ENCODE results near the gene GTF3C6.
"Not testable (repeated sequence)": the region's sequence is repeated elsewhere in the genome, so short reads cannot be mapped to it uniquely, and the experiment has no call there.

Gene GTF3C6

GRCh38 chr6:110980227-110980626 lies 21.7 kb downstream of the GTF3C6 start:
- Histone ChIP-seq H3K9ac (ENCODE audit: low read depth, low read length) (no peak overlapping the region), H3K27ac (ENCODE audit: low read depth, low read length) (no peak overlapping the region), H3K4me1 (ENCODE audit: insufficient read depth, low read length) (peaks cover 6% of the 10 kb centered on the region), H3K36me3 (ENCODE audit: insufficient read depth, low read length) (peaks cover 6% of the 10 kb centered on the region), H3K9me3 (ENCODE audit: insufficient read depth, low read depth, low read length) (peaks cover 3% of the 10 kb centered on the region; the same call in 1 of the 2 replicates), H3K4me3 (ENCODE audit: low read length) (no peak overlapping the region), H3K27me3 (ENCODE audit: insufficient read depth, low read length) (no peaks in the 10 kb centered on the region)
- WGBS: 95% methylated on average over 5 of the region's 5 CpGs

- peaks cover 3% of the 10 kb centered on the region; the same call in 1 of the 2 replicates for H3K9me3 ChIP-seq (ENCODE audit: insufficient read depth, low read depth, low read length)
- H3K9ac ChIP-seq (ENCODE audit: low read depth, low read length): no peak overlapping the region
- WGBS: 90% methylated on average over 9 of the region's 9 CpGs
- H3K27ac ChIP-seq (ENCODE audit: low read depth, low read length): no peak overlapping the region
- H3K4me3 ChIP-seq (ENCODE audit: low read length): peak overlapping the region; percentile 97
- H3K36me3 ChIP-seq (ENCODE audit: insufficient read depth, low read length): peaks cover 9% of the 10 kb centered on the region
- H3K4me1 ChIP-seq (ENCODE audit: insufficient read depth, low read length): peaks cover 6% of the 10 kb centered on the region
- no peaks in the 10 kb centered on the region for H3K27me3 ChIP-seq (ENCODE audit: insufficient read depth, low read length)
Measured at GRCh38 chr6:110980648-110981047, 22.1 kb downstream of the GTF3C6 start.

GRCh38 chr6:110981202-110981600 lies 22.7 kb downstream of the GTF3C6 start:
- peak overlapping the region; percentile 98 for H3K9ac ChIP-seq (ENCODE audit: low read depth, low read length)
- 22% methylated on average over 6 of the region's 9 CpGs for WGBS
- H3K27me3 ChIP-seq (ENCODE audit: insufficient read depth, low read length): no peaks in the 10 kb centered on the region
- peaks cover 14% of the 10 kb centered on the region for H3K36me3 ChIP-seq (ENCODE audit: insufficient read depth, low read length)
- H3K9me3 ChIP-seq (ENCODE audit: insufficient read depth, low read depth, low read length): peaks cover 3% of the 10 kb centered on the region; the same call in 1 of the 2 replicates
- H3K27ac ChIP-seq (ENCODE audit: low read depth, low read length): peak overlapping the region; percentile 1; the same call in 1 of the 2 replicates
- H3K4me1 ChIP-seq (ENCODE audit: insufficient read depth, low read length): peaks cover 6% of the 10 kb centered on the region
- H3K4me3 ChIP-seq (ENCODE audit: low read length): peak overlapping the region; percentile 97

GRCh38 chr6:110990840-110991576 lies 32.5 kb downstream of the GTF3C6 start:
- Histone ChIP-seq H3K9ac (ENCODE audit: low read depth, low read length) (no peak overlapping the region), H3K4me1 (ENCODE audit: insufficient read depth, low read length) (no peaks in the 10 kb centered on the region), H3K36me3 (ENCODE audit: insufficient read depth, low read length) (peaks cover 91% of the 10 kb centered on the region), H3K27ac (ENCODE audit: low read depth, low read length) (no peak overlapping the region), H3K9me3 (ENCODE audit: insufficient read depth, low read depth, low read length) (no peaks in the 10 kb centered on the region), H3K4me3 (ENCODE audit: low read length) (no peak overlapping the region), H3K27me3 (ENCODE audit: insufficient read depth, low read length) (no peaks in the 10 kb centered on the region)
- WGBS: 94% methylated on average over 9 of the region's 11 CpGs

- Histone ChIP-seq H3K27ac (ENCODE audit: low read depth, low read length) (no peak overlapping the region), H3K4me3 (ENCODE audit: low read length) (no peak overlapping the region), H3K27me3 (ENCODE audit: insufficient read depth, low read length) (no peaks in the 10 kb centered on the region), H3K9me3 (ENCODE audit: insufficient read depth, low read depth, low read length) (no peaks in the 10 kb centered on the region), H3K36me3 (ENCODE audit: insufficient read depth, low read length) (peaks cover 95% of the 10 kb centered on the region), H3K9ac (ENCODE audit: low read depth, low read length) (no peak overlapping the region), H3K4me1 (ENCODE audit: insufficient read depth, low read length) (no peaks in the 10 kb centered on the region)
- 95% methylated on average over 9 of the region's 9 CpGs for WGBS
Measured at GRCh38 chr6:110996691-110997090, 38.2 kb downstream of the GTF3C6 start.

GRCh38 chr6:110999634-111000270 lies 41.2 kb downstream of the GTF3C6 start:
- Histone ChIP-seq H3K4me1 (ENCODE audit: insufficient read depth, low read length) (no peaks in the 10 kb centered on the region), H3K36me3 (ENCODE audit: insufficient read depth, low read length) (peaks cover 95% of the 10 kb centered on the region), H3K4me3 (ENCODE audit: low read length) (no peak overlapping the region), H3K9me3 (ENCODE audit: insufficient read depth, low read depth, low read length) (no peaks in the 10 kb centered on the region), H3K9ac (ENCODE audit: low read depth, low read length) (no peak overlapping the region), H3K27ac (ENCODE audit: low read depth, low read length) (no peak overlapping the region), H3K27me3 (ENCODE audit: insufficient read depth, low read length) (no peaks in the 10 kb centered on the region)
- 89% methylated on average over 2 of the region's 2 CpGs for WGBS

GRCh38 chr6:111002350-111002749 lies 43.8 kb downstream of the GTF3C6 start:
- no peak overlapping the region for H3K9ac ChIP-seq (ENCODE audit: low read depth, low read length)
- H3K27ac ChIP-seq (ENCODE audit: low read depth, low read length): no peak overlapping the region
- H3K4me3 ChIP-seq (ENCODE audit: low read length): no peak overlapping the region
- no peaks in the 10 kb centered on the region for H3K27me3 ChIP-seq (ENCODE audit: insufficient read depth, low read length)
- H3K36me3 ChIP-seq (ENCODE audit: insufficient read depth, low read length): peaks cover 93% of the 10 kb centered on the region
- H3K4me1 ChIP-seq (ENCODE audit: insufficient read depth, low read length): no peaks in the 10 kb centered on the region
- no peaks in the 10 kb centered on the region for H3K9me3 ChIP-seq (ENCODE audit: insufficient read depth, low read depth, low read length)
- WGBS: 94% methylated on average over 3 of the region's 3 CpGs

- H3K4me3 ChIP-seq (ENCODE audit: low read length): no peak overlapping the region
- H3K9me3 ChIP-seq (ENCODE audit: insufficient read depth, low read depth, low read length): peaks cover 15% of the 10 kb centered on the region
- 97% methylated on average over 2 of the region's 2 CpGs for WGBS
- H3K9ac ChIP-seq (ENCODE audit: low read depth, low read length): no peak overlapping the region
- no peak overlapping the region for H3K27ac ChIP-seq (ENCODE audit: low read depth, low read length)
- peaks cover 87% of the 10 kb centered on the region for H3K36me3 ChIP-seq (ENCODE audit: insufficient read depth, low read length)
- no peaks in the 10 kb centered on the region for H3K27me3 ChIP-seq (ENCODE audit: insufficient read depth, low read length)
- no peaks in the 10 kb centered on the region for H3K4me1 ChIP-seq (ENCODE audit: insufficient read depth, low read length)
Measured at GRCh38 chr6:111011360-111012142, 53.0 kb downstream of the GTF3C6 start.

- WGBS: 98% methylated on average over 2 of the region's 2 CpGs
- no peaks in the 10 kb centered on the region for H3K4me1 ChIP-seq (ENCODE audit: insufficient read depth, low read length)
- peaks cover 15% of the 10 kb centered on the region for H3K9me3 ChIP-seq (ENCODE audit: insufficient read depth, low read depth, low read length)
- H3K27ac ChIP-seq (ENCODE audit: low read depth, low read length): no peak overlapping the region
- H3K4me3 ChIP-seq (ENCODE audit: low read length): no peak overlapping the region
- H3K9ac ChIP-seq (ENCODE audit: low read depth, low read length): no peak overlapping the region
- H3K36me3 ChIP-seq (ENCODE audit: insufficient read depth, low read length): peaks cover 84% of the 10 kb centered on the region
- no peaks in the 10 kb centered on the region for H3K27me3 ChIP-seq (ENCODE audit: insufficient read depth, low read length)
Measured at GRCh38 chr6:111012143-111012452, 53.6 kb downstream of the GTF3C6 start.

GRCh38 chr6:111012520-111012919 lies 54.0 kb downstream of the GTF3C6 start:
- peaks cover 15% of the 10 kb centered on the region for H3K9me3 ChIP-seq (ENCODE audit: insufficient read depth, low read depth, low read length)
- H3K36me3 ChIP-seq (ENCODE audit: insufficient read depth, low read length): peaks cover 80% of the 10 kb centered on the region
- H3K9ac ChIP-seq (ENCODE audit: low read depth, low read length); H3K27me3 ChIP-seq (ENCODE audit: insufficient read depth, low read length); H3K27ac ChIP-seq (ENCODE audit: low read depth, low read length); H3K4me3 ChIP-seq (ENCODE audit: low read length); H3K4me1 ChIP-seq (ENCODE audit: insufficient read depth, low read length): not testable (repeated sequence)
- WGBS: 91% methylated on average over 4 of the region's 4 CpGs

Measured in HUES64 (cell line).